ENCODE results near the gene CDH13. TPM values are rescaled to one million over a fixed set of nuclear protein-coding genes. Genes with fewer than 3 reads are reported as not detected.

The CDH13 gene
- total and polyA plus RNA-seq, 2 experiments from 2014 or later: 2.9 to 4.8 TPM

GRCh38 chr16:83138512-83138911 is 511.7 kb downstream of the CDH13 start:
- no peak for DNase-seq (ENCODE audit: low read depth in 1 of 2, low spot score in 1 of 2)
- Histone ChIP-seq H3K36me3 (no peaks in the 10 kb centered on the region), H3K27me3 (no peaks in the 10 kb centered on the region), H3K4me1 (ENCODE audit: low read depth) (peaks cover 2% of the 10 kb centered on the region), H3K9me3 (ENCODE audit: low read depth) (no peaks in the 10 kb centered on the region), H3K27ac (no peak overlapping the region), H3K4me3 (no peak overlapping the region)
- TF ChIP-seq, protein P1, sequence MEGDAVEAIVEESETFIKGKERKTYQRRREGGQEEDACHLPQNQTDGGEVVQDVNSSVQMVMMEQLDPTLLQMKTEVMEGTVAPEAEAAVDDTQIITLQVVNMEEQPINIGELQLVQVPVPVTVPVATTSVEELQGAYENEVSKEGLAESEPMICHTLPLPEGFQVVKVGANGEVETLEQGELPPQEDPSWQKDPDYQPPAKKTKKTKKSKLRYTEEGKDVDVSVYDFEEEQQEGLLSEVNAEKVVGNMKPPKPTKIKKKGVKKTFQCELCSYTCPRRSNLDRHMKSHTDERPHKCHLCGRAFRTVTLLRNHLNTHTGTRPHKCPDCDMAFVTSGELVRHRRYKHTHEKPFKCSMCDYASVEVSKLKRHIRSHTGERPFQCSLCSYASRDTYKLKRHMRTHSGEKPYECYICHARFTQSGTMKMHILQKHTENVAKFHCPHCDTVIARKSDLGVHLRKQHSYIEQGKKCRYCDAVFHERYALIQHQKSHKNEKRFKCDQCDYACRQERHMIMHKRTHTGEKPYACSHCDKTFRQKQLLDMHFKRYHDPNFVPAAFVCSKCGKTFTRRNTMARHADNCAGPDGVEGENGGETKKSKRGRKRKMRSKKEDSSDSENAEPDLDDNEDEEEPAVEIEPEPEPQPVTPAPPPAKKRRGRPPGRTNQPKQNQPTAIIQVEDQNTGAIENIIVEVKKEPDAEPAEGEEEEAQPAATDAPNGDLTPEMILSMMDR (IDR thresholded peaks at IDR 0.05; ENCODE audit: low read depth, low read length): no peak

DNA sequence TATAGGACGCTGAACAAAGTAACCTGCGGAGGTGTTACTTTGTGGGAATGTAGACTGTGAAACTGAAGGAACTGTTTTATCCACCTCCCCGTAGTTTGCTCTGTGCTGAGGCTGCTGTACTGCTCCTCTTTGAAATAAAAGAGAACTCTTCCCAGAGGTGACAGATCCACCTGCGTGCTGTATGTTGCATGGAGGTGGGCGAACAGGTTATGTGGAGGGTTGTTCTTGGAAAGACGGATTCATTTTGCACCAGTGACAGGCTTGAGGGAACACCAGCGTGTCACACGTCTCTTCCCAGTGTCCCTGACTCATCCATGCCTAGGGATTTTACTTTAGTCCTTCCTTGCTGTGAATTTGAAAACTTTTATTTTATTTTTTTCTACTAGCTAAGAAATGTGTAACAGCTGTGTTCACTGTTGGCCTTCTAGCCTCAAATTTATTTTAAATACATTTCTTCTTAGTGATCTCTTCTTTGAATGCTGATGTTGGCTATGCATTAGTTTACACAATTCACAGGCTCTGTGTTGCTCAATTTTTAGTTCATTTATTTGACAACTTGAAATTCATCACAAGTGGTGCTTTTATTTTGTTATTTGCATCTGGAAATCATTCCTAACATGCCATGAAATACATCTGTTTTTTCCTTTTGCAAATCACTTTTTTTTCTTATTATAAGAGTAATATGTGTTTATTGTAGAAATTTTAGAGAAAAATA is 512.4 kb downstream of the CDH13 start:
- peaks cover 9% of the 10 kb centered on the region for H3K4me1 ChIP-seq (ENCODE audit: low read depth)
- DNase-seq (ENCODE audit: low read depth in 1 of 2, low spot score in 1 of 2): no peak
- no peak overlapping the region for H3K27ac ChIP-seq
- no peaks in the 10 kb centered on the region for H3K9me3 ChIP-seq (ENCODE audit: low read depth)
- TF ChIP-seq, protein P1 (IDR thresholded peaks at IDR 0.05; ENCODE audit: low read depth, low read length): no peak
- H3K27me3 ChIP-seq: no peaks in the 10 kb centered on the region
- H3K36me3 ChIP-seq: no peaks in the 10 kb centered on the region
- H3K4me3 ChIP-seq: no peak overlapping the region

- no peaks in the 10 kb centered on the region for H3K36me3 ChIP-seq
- TF ChIP-seq, protein P1 (IDR thresholded peaks at IDR 0.05; ENCODE audit: low read depth, low read length): no peak
- no peak overlapping the region for H3K27ac ChIP-seq
- H3K4me3 ChIP-seq: no peak overlapping the region
- DNase-seq (ENCODE audit: low read depth in 1 of 2, low spot score in 1 of 2): peak; percentile 31 to 40
- H3K4me1 ChIP-seq (ENCODE audit: low read depth): peaks cover 11% of the 10 kb centered on the region
- no peaks in the 10 kb centered on the region for H3K27me3 ChIP-seq
- no peaks in the 10 kb centered on the region for H3K9me3 ChIP-seq (ENCODE audit: low read depth)
Measured at GRCh38 chr16:83143788-83144187, 517.0 kb downstream of the CDH13 start.

- H3K27me3 ChIP-seq: no peaks in the 10 kb centered on the region
- H3K4me1 ChIP-seq (ENCODE audit: low read depth): peaks cover 11% of the 10 kb centered on the region
- no peak overlapping the region for H3K4me3 ChIP-seq
- no peaks in the 10 kb centered on the region for H3K9me3 ChIP-seq (ENCODE audit: low read depth)
- TF ChIP-seq, protein P1 (IDR thresholded peaks at IDR 0.05; ENCODE audit: low read depth, low read length): no peak
- no peak overlapping the region for H3K27ac ChIP-seq
- H3K36me3 ChIP-seq: no peaks in the 10 kb centered on the region
- no peak for DNase-seq (ENCODE audit: low read depth in 1 of 2, low spot score in 1 of 2)
Measured at GRCh38 chr16:83145297-83145696, 518.5 kb downstream of the CDH13 start.

DNA sequence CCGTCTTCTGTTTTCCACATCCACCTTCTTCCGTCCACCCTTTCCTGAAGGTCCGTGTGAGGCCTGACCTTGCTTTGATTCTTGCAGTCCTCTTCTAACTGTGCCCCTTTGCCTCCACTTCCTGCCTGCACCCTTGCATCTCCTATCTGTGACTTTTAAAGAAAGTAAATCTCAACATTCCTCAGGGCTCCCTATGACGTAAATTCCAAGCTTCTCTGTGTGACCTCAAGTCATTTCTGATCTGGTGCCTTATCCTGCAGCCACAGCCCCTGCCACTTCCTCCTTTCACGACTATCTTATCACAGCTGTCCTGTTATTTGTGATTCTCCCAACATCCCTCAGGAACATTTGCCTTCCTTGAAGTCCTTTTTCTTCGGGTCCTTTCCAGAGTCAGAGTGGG is 520.5 kb downstream of the CDH13 start:
- DNase-seq (ENCODE audit: low read depth in 1 of 2, low spot score in 1 of 2): peak in 1 of 2 donors; percentile 34
- TF ChIP-seq, protein P1 (IDR thresholded peaks at IDR 0.05; ENCODE audit: low read depth, low read length): no peak

More for the DNA sequence above, 520.5 kb downstream of the CDH13 start:
- Histone ChIP-seq H3K27me3 (no peaks in the 10 kb centered on the region), H3K36me3 (no peaks in the 10 kb centered on the region), H3K4me1 (ENCODE audit: low read depth) (peaks cover 11% of the 10 kb centered on the region), H3K27ac (no peak overlapping the region), H3K9me3 (ENCODE audit: low read depth) (no peaks in the 10 kb centered on the region), H3K4me3 (no peak overlapping the region)

Measured in cardiac muscle cell (in vitro differentiated cells and primary cell).